Measurements from ENCODE around the gene SCNN1G.
"Not testable (repeated sequence)": the region's sequence is repeated elsewhere in the genome, so short reads cannot be mapped to it uniquely, and the experiment has no call there.

- not testable (repeated sequence) for TF ChIP-seq FOXK1 (CRISPR knock-in tag; IDR thresholded peaks at IDR 0.05); RORB (CRISPR knock-in tag; IDR thresholded peaks at IDR 0.05); SMAD3 (CRISPR knock-in tag; IDR thresholded peaks at IDR 0.05; ENCODE audit: borderline replicate concordance); JUN (CRISPR knock-in tag; IDR thresholded peaks at IDR 0.05)
- TF ChIP-seq, protein P1, sequence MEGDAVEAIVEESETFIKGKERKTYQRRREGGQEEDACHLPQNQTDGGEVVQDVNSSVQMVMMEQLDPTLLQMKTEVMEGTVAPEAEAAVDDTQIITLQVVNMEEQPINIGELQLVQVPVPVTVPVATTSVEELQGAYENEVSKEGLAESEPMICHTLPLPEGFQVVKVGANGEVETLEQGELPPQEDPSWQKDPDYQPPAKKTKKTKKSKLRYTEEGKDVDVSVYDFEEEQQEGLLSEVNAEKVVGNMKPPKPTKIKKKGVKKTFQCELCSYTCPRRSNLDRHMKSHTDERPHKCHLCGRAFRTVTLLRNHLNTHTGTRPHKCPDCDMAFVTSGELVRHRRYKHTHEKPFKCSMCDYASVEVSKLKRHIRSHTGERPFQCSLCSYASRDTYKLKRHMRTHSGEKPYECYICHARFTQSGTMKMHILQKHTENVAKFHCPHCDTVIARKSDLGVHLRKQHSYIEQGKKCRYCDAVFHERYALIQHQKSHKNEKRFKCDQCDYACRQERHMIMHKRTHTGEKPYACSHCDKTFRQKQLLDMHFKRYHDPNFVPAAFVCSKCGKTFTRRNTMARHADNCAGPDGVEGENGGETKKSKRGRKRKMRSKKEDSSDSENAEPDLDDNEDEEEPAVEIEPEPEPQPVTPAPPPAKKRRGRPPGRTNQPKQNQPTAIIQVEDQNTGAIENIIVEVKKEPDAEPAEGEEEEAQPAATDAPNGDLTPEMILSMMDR (IDR thresholded peaks at IDR 0.05) = not testable (repeated sequence)
These were observed 71.1 kb downstream of the SCNN1G start for GRCh38 chr16:23253650-23254049.

All from WTC11 (cell line).